IPS-NIHi7 (cell line): ENCODE measurements around the gene AFAP1.

Experiments
- DNase-seq: peaks from one replicate; pipeline ENCODE4 v3.0.0; 2012; ENCODE audit warnings: mixed read lengths; ENCODE audit errors: extremely low spot score

The AFAP1 gene

DNA sequence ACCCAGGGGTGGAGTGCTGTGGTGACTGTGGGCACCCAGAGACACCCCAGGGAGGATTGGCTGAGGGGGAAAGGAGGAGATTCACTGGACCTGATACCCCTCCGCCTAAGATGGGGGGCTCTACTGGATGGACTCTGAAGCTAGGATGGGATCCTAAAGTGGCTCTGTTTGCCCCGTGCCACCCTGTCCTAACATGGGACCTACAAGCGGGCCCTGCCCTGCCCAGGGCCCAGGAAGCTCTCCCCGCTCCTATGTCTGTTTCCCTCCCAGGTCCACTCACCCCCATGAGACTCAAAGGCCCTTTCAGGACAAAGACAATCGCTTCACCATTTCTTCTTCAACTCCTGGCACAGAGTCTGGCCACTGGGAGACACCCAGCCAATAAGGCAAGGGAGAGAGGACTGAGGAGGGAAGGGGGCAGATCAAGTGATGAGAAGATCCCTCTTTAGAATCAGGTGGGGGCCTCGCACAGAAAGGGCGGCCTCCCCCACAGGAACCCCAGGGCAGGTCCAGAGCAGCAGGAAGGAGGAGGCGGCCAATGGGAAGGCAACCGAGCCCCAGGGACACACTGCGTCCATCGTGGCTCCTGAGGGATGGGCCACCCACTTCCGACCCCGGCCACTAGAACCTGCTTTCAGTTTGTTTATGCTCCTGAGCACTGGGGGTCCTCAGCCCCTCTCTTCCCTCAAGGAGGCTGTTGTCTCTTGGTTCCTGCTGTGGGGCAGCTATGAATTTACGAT lies 155.4 kb downstream of the AFAP1 start:
- DNase-seq: no peak

GRCh38 chr4:7783541-7783940 lies 156.1 kb downstream of the AFAP1 start:
- no peak for DNase-seq

DNA sequence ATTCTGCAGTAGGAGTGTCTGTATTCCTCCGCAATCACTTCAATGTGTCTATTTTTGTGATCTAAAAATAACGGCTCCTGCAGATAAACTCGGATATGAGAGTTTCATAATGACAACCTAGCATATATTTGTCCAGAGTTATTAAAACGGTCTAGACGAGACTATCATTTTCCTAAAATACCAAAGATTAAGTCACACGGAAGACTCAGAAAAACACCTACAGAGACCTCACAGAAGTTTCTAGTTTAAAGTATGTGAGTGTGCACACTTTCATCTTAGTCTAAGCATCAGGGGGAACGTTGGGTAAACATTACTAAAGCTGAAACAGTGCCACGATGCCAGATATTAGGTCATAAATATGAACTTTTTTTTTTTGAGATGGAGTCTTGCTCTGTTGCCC lies 156.9 kb downstream of the AFAP1 start:
- DNase-seq: no peak

DNA sequence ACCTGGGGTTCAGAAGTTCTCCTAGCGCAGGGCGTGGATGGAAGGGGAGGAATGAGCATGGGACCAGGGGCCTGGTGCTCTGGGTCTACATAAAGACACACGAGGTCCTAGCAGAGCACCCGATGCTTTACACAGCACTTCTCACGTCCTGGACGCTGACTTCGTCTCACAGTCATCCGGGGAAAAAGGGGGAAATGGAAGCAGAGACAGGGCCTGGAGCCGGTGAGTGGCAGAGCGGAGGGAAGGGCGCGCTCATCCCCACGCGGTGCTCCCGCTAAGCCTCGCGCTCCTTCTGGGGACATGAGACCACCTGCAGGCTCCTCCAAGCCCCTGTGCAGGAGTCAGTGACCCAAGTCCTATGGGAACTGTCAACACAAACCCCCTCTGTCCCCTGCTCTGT lies 157.7 kb downstream of the AFAP1 start:
- DNase-seq: no peak

GRCh38 chr4:7781366-7781765 lies 158.3 kb downstream of the AFAP1 start:
- DNase-seq: no peak

GRCh38 chr4:7780751-7781348 lies 158.8 kb downstream of the AFAP1 start:
- no peak for DNase-seq

DNA sequence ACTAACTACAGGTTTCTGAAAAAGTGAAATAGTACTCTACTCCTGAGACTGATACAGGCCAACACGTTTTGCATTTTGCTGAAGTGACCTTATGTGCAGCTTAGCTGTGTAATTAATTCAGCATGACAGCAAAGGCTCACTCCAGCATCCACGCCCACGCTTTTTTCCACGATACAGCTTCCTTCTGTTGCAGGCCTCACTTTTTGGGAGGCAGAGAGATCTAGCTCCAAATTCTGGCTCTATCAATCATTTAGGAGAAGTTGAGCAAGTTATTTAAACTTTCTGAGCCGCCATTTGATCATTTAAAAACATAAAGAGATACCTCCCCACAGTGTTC lies 160.3 kb downstream of the AFAP1 start:
- no peak for DNase-seq

DNA sequence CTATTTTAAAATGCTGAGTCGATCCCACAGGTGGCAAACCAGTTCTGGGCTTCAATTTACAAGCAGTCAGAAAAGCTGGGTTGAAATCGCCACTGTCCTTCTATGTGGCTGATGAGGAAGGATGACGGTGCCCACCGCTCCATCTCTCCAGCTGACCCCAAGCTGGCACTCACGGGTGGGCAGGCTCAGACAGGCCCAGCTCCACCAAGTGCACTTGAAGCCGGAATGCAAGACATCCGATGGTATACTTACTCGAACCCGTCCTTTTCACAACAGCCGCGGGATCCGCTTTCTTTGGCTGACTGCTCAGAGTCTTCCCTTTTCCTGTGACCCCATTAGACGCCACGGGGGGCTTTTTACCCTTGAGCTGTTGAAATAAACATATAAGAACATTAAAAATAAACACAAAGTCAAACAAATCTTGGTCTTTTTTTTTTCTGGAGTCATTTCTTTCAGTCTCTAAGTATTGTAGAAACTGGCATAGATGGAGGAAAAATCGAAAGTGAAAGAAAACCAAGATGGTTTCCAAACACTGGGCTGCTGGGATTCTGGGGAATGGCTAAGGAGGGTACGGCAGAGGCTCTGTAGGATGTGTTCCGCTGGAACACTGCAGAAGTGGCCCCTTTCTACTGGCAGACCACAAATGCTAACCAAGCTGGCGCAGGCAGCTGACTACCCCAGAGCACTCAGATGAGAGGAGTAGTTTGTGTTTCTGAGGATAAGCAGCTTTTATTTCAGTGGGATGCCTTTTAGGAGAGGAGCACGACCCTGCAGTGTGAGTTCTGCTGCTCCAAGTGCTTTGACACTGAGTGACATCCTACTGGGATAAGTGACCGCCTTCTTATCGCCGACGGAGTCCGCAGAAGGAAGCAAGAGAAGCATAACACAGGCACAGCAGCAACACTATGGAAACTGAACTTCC lies 160.9 kb downstream of the AFAP1 start:
- DNase-seq: no peak

DNA sequence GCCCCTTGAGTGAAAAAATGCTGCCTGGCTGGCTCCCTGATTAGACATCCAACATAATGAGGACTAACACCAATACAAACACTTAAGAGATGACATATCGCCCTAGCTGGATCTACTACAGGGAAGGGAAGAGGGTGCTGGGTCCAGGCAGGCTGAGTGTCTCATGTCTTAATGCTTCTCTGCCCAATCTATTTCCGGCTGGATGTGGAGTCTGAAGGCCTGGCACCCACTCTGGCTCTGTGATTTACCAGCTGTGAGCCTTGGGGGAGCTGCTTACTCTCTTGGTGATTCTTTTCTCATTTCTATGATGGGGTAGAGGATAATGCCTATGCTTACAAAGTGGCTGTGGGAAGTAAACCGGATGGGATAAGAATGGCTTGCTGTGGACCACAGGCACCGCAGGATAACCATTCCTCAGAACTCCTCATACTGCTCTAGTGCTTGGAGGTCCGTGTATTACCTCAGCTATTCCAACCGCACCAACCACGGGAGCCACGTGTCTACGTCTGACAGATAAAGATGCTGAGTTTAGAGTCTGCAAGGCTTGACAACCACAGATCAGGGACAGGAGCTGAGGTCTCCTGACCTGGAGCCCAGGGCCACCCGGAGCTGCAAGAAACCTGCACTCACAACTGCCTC lies 161.7 kb downstream of the AFAP1 start:
- DNase-seq: no peak

DNA sequence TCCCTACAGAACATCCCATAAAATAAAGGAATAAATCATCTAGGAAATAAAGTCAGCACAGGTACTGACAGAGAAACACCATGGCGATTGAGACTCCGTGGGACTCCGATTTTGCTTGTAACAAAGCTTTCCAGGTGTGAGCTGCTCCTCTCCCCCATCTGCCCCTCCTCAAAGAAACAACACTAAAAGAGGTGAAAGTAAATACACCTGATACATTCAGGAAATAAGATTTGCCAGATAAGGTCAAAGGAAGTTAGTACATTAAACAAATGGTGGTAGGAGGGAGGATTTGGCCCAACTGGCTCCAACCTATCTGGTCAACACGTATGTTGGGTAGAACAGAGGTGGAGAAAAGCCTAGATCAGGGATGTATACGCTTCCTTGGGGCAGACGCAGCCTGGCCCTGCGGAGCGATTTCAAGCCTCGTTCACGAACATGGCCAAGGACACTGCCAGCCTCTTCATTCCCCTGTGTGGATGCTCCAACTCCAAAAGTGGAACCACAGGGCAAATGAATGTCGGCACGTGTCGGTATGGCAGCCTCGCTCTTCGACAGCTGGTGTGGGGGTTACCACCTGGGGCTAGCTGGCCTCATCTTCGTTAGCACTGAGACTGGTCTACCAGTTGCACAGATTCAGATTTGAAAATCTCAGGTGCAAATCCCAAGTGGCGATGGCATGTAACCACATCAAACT lies 162.5 kb downstream of the AFAP1 start:
- DNase-seq: no peak

- no peak for DNase-seq
These were observed 164.3 kb downstream of the AFAP1 start for GRCh38 chr4:7775396-7775795.

DNA sequence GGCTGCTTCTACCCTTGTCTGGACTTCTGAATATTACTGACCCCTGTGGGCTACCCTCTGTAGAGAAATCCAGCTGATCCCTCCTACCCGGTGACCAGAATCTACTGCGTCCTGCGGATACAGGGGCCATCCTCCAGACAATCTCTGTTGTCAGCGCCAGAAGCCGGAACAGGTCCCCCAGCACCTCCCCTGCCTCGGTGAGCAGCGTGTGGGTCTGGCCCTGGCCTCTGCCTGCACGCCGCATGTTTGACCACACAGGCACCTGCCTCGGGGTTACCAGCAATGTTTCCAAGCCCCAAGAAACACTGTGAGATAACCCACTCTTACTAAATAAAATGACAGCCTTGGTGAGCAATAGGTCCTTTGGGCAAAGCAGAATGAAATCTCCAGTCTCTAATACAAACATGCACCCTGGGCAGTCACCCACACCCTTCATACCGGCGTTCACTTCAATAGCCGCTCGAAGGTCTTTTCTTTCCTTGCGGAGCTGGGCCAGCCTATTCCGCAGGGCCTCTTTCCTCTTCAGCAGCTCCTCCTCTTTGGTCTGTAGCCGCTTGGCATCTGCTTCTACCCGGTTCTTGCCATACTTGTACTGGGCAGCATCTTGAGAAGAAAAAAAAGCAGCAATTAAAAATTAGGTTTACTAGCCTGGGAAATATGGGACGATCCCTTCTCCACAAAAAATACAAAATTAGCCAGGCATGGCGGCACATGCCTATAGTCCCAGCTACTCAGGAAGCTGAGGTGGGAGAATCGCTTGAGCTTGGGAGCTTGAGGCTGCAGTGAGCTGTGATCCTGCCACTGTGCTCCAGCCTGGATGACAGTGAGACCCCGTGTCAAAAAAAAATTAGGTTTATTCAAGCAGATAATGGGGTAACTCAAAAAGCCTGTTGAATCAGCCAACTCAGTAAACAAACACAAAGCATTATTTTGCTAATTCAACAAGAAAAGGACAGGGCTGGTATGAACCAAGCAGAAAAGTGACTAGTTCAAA lies 165.1 kb downstream of the AFAP1 start:
- DNase-seq: no peak

GRCh38 chr4:7773401-7774180 lies 166.1 kb downstream of the AFAP1 start:
- DNase-seq: no peak

DNA sequence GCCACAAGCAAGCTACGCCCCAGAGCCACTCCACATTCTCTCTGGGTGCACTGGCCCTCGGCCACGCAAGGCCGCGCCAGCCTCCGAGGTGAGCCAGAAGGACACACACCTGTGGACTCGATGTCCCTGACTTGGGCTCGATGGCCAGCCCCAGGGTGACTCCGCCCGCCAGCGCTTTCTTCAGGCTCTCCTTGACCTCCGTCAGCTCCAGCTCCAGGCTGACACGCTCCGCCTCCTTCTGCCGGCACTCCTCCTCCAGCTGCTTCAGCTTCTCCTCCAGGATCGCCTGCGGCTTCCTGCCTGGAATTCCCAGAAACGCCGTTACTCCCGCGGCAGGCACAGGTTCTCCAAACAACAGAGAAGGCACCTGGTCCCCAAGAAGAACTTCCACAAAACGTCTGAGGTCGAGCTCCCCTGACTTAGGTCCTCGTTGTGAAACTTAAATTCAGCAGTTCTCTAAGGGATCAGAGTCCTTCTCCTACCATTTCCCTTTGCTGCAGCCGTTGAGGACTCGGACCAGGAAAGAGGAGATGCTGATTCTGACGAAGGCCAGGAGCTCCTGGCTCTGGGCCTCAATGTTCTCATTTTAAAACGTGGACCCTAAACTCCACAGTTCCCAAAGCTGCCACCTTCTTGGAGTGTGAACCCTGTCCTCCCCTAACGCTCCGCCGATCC lies 166.8 kb downstream of the AFAP1 start:
- peak; percentile 41 for DNase-seq

DNA sequence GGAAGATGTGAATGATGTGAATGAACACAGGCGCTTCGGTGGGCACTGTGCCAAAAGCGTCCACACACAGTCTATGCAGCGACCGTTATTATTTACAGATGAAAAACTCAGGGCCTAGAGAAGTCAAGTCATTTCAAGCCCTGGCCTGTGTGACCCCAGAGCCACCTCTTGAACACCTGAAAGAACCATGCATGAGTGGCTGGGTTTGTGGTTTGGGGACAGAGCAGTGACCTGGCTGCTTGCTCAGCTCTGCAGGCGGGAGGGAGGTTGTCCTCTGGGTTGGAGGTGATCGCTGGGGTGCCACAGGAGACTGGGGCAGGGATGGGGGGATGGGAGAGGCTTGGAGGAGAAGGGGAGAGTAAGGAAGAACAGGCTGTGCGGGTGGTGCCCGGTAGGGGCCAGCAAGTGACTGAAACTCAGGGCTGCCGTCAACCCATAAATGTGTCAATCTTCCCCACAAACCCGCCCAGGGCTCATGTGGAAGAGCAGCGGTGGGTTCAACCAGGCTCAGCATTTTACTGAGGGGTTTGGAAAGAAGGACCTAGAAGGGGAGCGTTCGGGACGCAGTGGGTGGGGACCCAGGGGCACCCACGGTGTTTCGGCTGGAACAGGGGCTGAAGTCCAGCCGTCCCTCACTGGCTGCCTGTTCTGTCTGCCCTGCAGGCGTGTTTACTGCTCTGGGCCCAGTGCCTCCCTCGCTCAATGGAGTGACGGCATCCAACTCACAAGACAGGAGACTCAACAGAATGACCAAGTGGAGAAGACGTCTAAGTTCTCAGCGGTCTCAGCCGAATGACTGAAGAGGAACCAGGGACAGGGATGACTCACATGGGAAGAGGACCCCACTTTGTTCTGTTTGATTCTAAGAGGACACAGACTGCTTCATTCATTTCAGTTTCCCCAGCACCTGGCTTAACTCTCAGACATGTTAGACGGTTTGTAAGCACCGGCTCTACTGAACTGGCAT lies 167.8 kb downstream of the AFAP1 start:
- no peak for DNase-seq

DNA sequence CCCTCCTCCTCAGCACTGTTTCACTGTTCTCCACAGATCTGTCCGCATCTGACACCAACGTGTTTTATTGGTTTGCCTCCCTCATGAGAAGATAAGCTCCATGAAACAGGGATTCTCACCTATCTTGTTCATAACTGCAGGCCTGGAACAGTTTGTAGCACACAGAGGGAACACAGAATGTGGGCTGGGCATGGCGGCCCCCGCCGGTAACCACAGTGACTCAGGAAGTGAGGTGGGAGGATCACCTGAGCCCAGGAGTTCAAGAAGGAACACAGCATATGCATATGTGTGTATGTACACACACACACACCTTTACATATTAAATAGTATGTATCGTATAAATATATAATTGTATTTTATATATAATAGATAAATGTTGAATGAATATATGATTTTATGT lies 168.6 kb downstream of the AFAP1 start:
- no peak for DNase-seq

DNA sequence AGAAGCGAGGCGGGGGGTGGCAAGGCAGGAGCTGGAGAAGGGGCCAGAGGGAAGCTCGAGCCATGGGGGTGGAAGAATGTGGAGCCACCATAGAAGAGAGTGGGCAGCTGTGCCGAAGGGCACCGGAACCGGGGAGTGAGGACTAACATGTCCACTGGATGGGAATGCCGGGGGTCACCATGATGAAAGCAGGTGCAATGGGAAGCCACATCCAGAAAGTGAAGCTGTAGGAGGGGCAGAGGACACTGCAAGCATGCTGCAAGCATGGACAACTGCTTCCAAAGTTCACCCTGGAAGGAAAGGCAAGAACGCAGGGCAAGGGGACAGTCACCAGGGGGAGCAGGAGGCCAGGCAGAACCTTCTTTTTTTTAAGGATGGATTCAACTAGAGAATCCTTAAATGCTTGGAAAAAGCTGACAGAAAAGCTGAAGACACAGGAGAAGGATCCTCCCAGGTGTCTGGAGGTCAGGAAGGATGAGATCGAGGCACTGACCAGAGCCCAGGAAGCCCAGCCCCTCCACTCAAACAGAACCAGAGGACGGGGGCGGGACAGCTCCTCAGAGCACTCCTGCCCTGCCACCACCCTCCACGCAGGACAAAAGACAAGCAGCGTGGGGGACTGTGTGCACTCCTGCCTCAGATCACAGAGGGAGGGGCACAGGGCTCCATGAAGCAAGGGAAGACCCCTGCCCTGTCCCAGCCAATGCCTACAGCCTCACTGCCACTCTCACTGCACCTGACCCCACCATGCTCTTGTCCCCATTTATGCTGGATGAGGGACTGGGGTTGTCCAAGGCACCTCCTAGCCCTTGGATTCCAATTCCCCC lies 169.2 kb downstream of the AFAP1 start:
- peak; percentile 68 for DNase-seq
